Erythroblast (primary cell): Measurements from ENCODE around the gene LILRB1.

ENCODE experiments used
- GATA1 ChIP-seq: IDR thresholded peaks from 2 replicates; pipeline ENCODE4 v1.6.1; 2011; ENCODE audit warnings: low read depth, mild to moderate bottlenecking, control low read depth, low read length, moderate library complexity
- POLR2A ChIP-seq: IDR thresholded peaks from 2 replicates; pipeline ENCODE4 v1.6.1; 2011; ENCODE audit warnings: mild to moderate bottlenecking, low read length

DNA sequence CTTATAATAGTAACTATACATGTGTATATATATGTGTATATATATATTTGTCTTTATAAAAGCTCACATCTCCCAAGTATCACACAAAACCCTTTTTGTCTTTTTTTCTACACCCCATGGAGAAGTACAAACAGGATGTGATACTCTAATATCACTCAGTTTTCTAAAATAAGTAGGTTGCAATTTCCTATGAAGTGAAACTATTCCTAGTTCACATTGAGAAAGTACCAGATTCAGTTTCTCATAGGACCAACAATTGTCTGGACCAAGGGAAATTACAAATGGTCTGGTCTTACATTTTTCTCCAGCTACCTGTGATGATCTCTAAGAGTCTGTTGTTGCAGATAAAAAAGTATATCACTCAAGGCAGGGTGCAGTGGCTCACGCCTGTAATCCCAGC is 17.9 kb upstream of the LILRB1 start:
- TF ChIP-seq POLR2A (no peak), GATA1 (no peak)
